GM21717 (cell line): ENCODE measurements around the gene SHROOM4.

Experiments
- ATAC-seq: cut with Tn5 transposase; IDR thresholded peaks from one replicate; pipeline ENCODE4 v1.9.1; 2021; ENCODE audit warnings: mild to moderate bottlenecking, moderate library complexity; ENCODE audit not compliant: unreplicated experiment

SHROOM4 gene

GRCh38 chrX:50711907-50712306 is 102.1 kb downstream of the SHROOM4 start:
- ATAC-seq, result no peak

- ATAC-seq, result no peak
Observed at GRCh38 chrX:50707955-50708699, 105.9 kb downstream of the SHROOM4 start.

- no peak for ATAC-seq
Observed at GRCh38 chrX:50707405-50707804, 106.6 kb downstream of the SHROOM4 start.

DNA sequence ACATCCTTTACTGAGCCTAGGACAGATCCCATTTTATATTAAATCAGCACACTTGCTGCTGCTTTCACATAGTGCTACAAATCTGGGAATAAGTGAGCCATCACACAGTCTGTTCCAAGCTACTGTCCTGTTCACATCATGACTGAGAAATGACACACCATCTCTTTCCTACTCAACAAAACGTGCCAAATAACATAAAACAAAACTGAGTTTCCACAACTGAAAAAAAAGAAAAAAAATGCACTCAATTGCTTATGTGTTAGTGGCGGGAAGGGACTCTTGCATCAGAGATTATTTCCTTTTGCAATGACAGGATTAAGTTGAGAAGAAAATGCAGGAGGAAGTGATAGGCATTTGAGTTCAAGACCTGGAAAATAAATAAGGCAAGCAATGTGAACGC is 109.0 kb downstream of the SHROOM4 start:
- ATAC-seq, result no peak

- no peak for ATAC-seq
Observed at GRCh38 chrX:50704360-50704759, 109.6 kb downstream of the SHROOM4 start.

GRCh38 chrX:50700921-50701320 is 113.1 kb downstream of the SHROOM4 start:
- ATAC-seq, result no peak

DNA sequence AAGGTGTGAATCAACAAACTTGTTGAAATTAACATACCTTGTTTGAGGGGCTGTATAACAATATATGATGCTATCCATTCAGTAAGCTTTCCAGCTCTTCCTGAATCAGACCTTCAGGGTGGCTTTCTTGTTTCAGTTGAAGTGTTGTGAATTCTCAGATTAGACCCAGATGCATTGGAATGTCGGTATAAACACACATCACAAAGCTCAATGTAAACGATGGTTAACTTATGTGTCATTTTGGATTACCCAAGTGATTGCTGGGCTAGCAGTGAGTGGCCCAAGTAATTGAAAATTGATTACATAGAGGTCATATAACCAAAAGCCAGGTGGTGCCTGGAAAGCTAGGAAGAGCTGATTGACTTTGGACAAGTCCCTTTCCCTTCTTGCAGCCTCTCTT is 115.0 kb downstream of the SHROOM4 start:
- ATAC-seq, result no peak

DNA sequence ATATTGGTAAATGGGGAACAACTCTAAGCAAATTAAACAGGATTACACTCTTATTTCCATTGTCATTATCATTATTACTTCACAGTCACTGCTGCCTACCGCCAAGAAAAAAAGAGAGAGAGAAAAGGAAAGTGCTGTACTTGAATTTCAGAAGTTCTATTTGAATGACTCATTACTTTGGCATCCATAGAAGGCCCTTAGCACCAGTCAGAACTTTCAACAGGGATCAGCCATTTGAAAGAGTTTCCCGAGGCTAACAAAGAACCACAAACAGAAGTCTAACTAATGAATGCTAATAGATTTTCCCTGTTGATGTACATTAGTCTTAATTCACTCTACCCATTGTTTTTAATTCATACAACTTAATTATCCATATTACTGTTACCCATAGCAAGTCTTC is 116.3 kb downstream of the SHROOM4 start:
- no peak for ATAC-seq

GRCh38 chrX:50691820-50692219 is 122.2 kb downstream of the SHROOM4 start:
- ATAC-seq, result peak; percentile 92

DNA sequence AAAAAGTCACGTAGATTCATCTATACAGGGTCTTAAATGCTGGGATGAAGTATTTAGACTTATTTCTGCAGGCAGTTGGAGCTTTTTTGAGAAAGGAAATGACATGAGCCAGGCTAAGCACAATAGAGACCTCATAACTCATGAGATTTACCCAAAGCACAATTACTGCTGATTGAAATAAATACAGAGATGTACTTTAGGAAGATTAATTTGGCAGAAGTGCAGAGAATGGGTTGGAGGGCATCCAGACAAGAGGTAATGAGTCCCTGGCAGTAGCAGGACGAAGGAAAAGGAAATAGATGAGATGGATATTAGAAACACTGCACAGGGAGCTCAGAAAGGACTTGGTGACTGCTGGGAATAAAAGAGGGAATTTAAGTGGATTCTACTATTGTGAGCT is 129.1 kb downstream of the SHROOM4 start:
- no peak for ATAC-seq

- no peak for ATAC-seq
Observed at GRCh38 chrX:50680990-50681389, 133.0 kb downstream of the SHROOM4 start.

DNA sequence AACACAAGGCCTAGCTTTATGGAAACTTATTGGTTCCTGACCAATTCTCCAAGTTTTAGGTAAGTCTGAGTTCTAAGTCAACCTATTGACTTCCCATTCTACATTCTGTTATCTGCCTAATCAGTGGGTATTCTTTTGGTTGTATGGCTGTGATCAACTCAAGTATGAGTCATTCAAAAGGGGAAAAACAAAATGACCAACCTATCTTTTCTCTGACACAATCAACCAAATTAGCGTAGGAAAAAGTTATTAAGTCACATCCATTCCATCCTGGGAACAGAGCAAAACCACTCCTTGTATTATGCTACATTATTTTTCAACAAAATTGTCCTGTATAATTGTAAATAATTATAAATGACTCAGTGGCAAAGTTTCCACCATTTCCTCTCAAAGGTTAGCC is 136.2 kb downstream of the SHROOM4 start:
- no peak for ATAC-seq

DNA sequence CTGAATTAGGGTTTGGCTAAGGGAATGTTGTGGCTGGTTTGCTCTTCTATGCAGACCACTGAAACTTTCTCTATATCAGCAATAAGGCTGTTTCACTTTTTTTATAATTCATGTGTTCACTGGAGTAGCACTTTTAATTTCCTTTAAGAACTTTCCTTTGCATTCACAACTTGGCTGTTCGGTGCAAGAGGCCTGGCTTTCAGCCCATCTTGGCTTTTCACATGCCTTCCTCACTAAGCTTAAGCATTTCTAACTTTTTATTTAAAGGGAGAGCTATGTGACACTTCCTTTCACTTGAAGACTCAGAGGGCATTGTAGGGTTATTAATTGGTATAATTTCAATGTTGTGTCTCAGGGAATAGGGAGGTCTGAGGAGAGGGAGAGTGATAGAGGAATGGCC is 142.3 kb downstream of the SHROOM4 start:
- no peak for ATAC-seq

GRCh38 chrX:50668860-50669259 is 145.1 kb downstream of the SHROOM4 start:
- ATAC-seq, result no peak

DNA sequence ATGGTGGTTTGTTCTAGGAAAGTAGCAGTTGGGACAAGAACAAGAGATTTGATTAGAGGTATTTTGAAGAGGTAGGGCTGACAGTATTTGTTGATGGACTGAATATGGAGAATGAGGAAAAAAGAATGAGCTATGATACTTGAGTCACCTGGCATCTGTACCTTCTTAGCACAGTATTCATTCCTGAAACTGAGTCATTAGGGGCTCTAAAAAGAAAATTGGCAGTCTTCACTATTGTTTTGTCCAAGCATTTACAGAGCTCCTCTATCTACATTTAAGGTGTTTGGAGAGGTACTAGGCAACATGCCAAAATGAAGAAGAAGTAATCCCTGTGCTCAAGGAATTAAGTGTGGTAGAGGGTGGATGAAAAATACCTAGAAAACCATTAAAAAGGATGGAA is 165.8 kb downstream of the SHROOM4 start:
- no peak for ATAC-seq

- ATAC-seq, result no peak
Observed at GRCh38 chrX:50644496-50644895, 169.5 kb downstream of the SHROOM4 start.

- ATAC-seq, result no peak
Observed at GRCh38 chrX:50643525-50644137, 170.4 kb downstream of the SHROOM4 start.

DNA sequence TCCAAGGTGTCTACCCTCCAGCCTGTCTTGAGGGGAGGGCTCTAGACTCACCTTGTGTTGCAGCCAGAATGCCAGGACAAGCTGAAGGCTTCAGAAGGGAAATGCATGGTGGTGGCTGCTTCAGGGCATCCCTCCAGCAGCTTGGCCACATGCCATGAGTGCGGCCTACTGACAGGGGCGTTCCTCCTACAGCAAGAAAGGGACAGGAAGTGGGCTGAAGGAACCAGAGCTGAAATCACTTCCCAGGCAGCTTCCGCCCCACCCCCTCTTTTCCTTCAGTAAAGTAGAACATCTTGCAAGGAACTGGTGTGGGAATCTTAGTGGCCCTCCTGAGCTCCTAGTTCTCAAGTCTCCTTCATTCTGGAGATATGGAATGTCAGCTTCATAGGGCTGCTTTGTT is 175.9 kb downstream of the SHROOM4 start:
- ATAC-seq, result no peak

DNA sequence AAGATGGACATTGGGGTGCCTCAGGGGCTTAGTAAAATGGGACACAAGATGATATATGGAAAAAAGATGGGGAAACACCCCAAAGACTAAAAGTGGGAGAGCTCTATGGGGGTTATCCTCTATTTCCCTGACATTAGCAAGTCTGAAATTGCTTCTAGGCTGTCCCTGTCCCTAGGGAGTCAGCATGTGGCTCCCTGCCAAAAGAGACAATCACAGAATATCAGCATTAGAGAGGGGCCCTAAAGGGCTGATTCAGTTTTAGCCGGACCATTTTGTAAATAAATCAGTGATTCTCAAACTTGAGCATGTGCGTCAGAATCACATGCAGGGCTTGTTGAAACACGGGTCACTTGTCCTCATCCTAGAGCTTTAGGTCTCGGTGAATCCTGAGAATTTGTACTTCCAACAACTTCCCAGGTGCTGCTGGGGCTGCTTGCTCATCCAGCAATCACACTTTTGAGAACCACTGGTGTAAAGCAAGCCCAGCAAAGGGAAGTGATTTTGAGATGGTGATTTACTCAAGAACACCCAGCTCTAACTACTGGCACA is 178.1 kb downstream of the SHROOM4 start:
- no peak for ATAC-seq

- no peak for ATAC-seq
Observed at GRCh38 chrX:50635162-50635561, 178.8 kb downstream of the SHROOM4 start.

DNA sequence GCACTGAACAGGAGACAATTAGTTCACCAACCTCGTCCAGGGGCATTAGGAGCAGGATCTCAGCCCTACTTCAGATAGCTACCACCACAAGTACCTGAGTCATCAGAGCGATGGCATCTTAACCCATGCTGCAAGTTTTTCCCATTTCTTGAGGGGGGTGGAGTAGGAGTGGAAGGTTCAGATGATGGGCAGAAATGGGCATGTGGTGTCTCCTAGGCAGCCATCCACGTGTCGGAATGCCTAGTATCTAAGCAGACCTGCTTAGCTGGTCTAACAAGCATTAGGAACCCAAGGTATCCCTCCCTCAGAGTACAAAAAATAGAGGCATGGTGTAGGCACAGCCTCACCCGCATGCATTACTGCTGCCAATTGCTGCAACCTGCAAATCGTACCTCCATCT is 184.2 kb downstream of the SHROOM4 start:
- no peak for ATAC-seq

DNA sequence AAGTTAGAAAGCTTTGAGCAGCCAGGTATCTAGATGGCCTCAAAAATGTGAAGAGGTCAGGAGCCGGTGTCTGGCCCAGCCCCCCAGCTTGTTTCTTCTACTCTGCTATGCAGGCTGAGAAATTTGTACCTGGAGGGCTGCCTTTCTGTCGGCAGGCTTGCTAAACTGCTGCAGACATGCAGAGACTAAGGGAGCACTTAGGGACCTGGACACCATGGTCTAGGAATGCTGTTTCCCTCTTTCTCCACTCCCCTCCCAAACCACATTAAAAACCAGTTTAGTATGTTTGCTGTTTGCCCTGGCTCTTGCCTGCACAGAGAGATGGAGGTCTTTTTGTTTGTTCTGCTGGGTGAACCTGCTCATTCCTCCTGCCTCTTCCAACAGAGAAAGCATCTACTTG is 186.3 kb downstream of the SHROOM4 start:
- ATAC-seq, result no peak
